GM23338 (cell line): ENCODE data around the gene ERC2. TPM values are rescaled to one million over a fixed set of nuclear protein-coding genes. Genes with fewer than 3 reads are reported as not detected.

Experiments
- ATAC-seq: fragments of 200-7000 bp; cut with Tn5 transposase; 3 replicates; pipeline ENCODE4 v1.9.1; 2020
- DNase-seq: peaks from one replicate; pipeline ENCODE4 v3.0.0-alpha.2; 2015; ENCODE audit warnings: low spot score
- H2AFZ ChIP-seq: fragments of 200-600 bp; sonication (generic); 2 replicates; pipeline ENCODE4 v1.8.0; 2016; ENCODE audit warnings: antibody characterized with exemption, mild to moderate bottlenecking, moderate library complexity
- H3F3A ChIP-seq: fragments of 200-600 bp; sonication (generic); replicated peaks from 2 replicates; pipeline ENCODE4 v1.8.0; 2017; ENCODE audit warnings: antibody characterized with exemption, mixed run types, low read depth
- H3K27ac ChIP-seq: fragments of 200-600 bp; sonication (generic); 2 replicates; pipeline ENCODE4 v1.6.1; 2016; ENCODE audit warnings: low read depth
- H3K27me3 ChIP-seq: fragments of 200-600 bp; sonication (generic); 2 replicates; pipeline ENCODE4 v1.8.0; 2016; ENCODE audit warnings: mild to moderate bottlenecking, mixed run types, moderate library complexity; ENCODE audit not compliant: insufficient read depth
- H3K36me3 ChIP-seq: fragments of 200-600 bp; sonication (generic); 2 replicates; pipeline ENCODE4 v1.8.0; 2016; ENCODE audit warnings: mild to moderate bottlenecking; ENCODE audit not compliant: insufficient read depth
- H3K4me1 ChIP-seq: fragments of 200-600 bp; sonication (generic); 2 replicates; pipeline ENCODE4 v1.8.0; 2016; ENCODE audit warnings: mild to moderate bottlenecking, moderate library complexity; ENCODE audit not compliant: insufficient read depth
- H3K4me2 ChIP-seq: fragments of 200-600 bp; sonication (generic); 2 replicates; pipeline ENCODE4 v1.7.1; 2017; ENCODE audit warnings: mixed run types
- H3K4me3 ChIP-seq: fragments of 200-600 bp; sonication (generic); 2 replicates; pipeline ENCODE4 v1.6.1; 2016; ENCODE audit warnings: mixed run types
- H3K79me2 ChIP-seq: fragments of 200-600 bp; sonication (generic); replicated peaks from 2 replicates; pipeline ENCODE4 v1.8.0; 2017; ENCODE audit warnings: mild to moderate bottlenecking; ENCODE audit not compliant: insufficient read depth
- H3K9me2 ChIP-seq: fragments of 200-600 bp; sonication (generic); 2 replicates; pipeline ENCODE4 v1.8.0; 2017; ENCODE audit not compliant: insufficient read depth
- H4K20me1 ChIP-seq: fragments of 200-600 bp; sonication (generic); replicated peaks from 2 replicates; pipeline ENCODE4 v1.8.0; 2017; ENCODE audit warnings: mild to moderate bottlenecking; ENCODE audit not compliant: insufficient read depth
- H3K27ac Mint-ChIP-seq: 2 replicates; pipeline ENCODE4 v1.8.0; 2020; ENCODE audit warnings: inconsistent platforms, mild to moderate bottlenecking, moderate library complexity, mixed read lengths
- H3K27me3 Mint-ChIP-seq: 3 replicates; pipeline ENCODE4 v1.8.0; 2022; ENCODE audit warnings: low read depth, mild to moderate bottlenecking, moderate library complexity, mixed read lengths, inconsistent platforms; ENCODE audit not compliant: insufficient read depth, poor library complexity
- H3K36me3 Mint-ChIP-seq: 3 replicates; pipeline ENCODE4 v1.8.0; 2021; ENCODE audit warnings: low read depth, mild to moderate bottlenecking, inconsistent platforms, moderate library complexity, mixed read lengths
- H3K4me1 Mint-ChIP-seq: 3 replicates; pipeline ENCODE4 v1.8.0; 2020; ENCODE audit warnings: mild to moderate bottlenecking, inconsistent platforms, mixed read lengths
- H3K4me3 Mint-ChIP-seq: 3 replicates; pipeline ENCODE4 v1.8.0; 2021; ENCODE audit warnings: moderate library complexity, mild to moderate bottlenecking, inconsistent platforms, mixed read lengths
- H3K9me3 Mint-ChIP-seq: 3 replicates; pipeline ENCODE4 v1.8.0; 2020; ENCODE audit warnings: moderate library complexity, mild to moderate bottlenecking, inconsistent platforms, mixed read lengths
- CTCF ChIP-seq, 2 experiments: fragments of 200-600 bp in 1 of 2; sonication (generic) in 1 of 2; conservative IDR thresholded peaks; 2 replicates each; pipeline versions ENCODE4 v1.5.1 to v1.6.1; 2016 to 2017; ENCODE audit warnings: antibody characterized with exemption in 2 of 2, low read depth in 2 of 2, mild to moderate bottlenecking in 2 of 2, moderate library complexity in 1 of 2
- ETS1 ChIP-seq: IDR thresholded peaks from 2 replicates; pipeline ENCODE4 v1.6.1; 2016; ENCODE audit warnings: antibody characterized with exemption
- NANOG ChIP-seq: IDR thresholded peaks from 2 replicates; pipeline ENCODE4 v1.6.1; 2016; ENCODE audit warnings: antibody characterized with exemption, borderline replicate concordance
- STAT1 ChIP-seq: IDR thresholded peaks from one replicate; pipeline ENCODE4 v1.6.1; 2016; ENCODE audit warnings: antibody characterized with exemption; ENCODE audit not compliant: unreplicated experiment
- ZNF462 ChIP-seq: fragments of 250-450 bp; sonication (Bioruptor Pico); IDR thresholded peaks from 2 replicates; pipeline ENCODE4 v1.5.0; 2020; ENCODE audit warnings: mild to moderate bottlenecking, moderate library complexity
- polyA plus RNA-seq: library from polyadenylated mRNA; unstranded; fragments of >200 nt; fragmentation: Nextera tagmentation; extraction: Ambion mirVana; gene quantifications from 2 replicates; pipeline ENCODE4 v1.2.1, GENCODE V29; 2016
- total RNA-seq: library from RNA; depleted of rRNA; stranded (reverse); fragments of >200 nt; shearing (Covaris generic); gene quantifications from 2 replicates; pipeline ENCODE4 v1.2.3, GENCODE V29; 2014

ERC2 gene
- total and polyA plus RNA-seq, 2 experiments from 2014 or later, result 11.8 to 13.7 TPM

- TF ChIP-seq ETS1 (no peak), CTCF (conservative IDR thresholded peaks at IDR 0.05; ENCODE audit: low read depth in 2 of 2) (no peak), NANOG (no peak)
These were observed 177.9 kb downstream of the ERC2 start (continued) for GRCh38 chr3:56290374-56290773.

- TF ChIP-seq STAT1, result no peak
- TF ChIP-seq NANOG, result peak; percentile 84
- 0 out of 2 replicates have a peak, but pooled peaks have one; percentile 43 for TF ChIP-seq ZNF462 (CRISPR knock-in tag)
- Histone ChIP-seq H3K4me2 (peak overlapping the region; percentile 25), H3F3A (no peaks in the 10 kb centered on the region), H3K9me2 (peaks cover 19% of the 10 kb centered on the region), H2AFZ (no peak overlapping the region), H3K4me3 (no peak overlapping the region), H3K79me2 (no peaks in the 10 kb centered on the region), H3K27ac (peak overlapping the region; percentile 74; the same call in 1 of the 2 replicates), H3K4me1 (peaks cover 51% of the 10 kb centered on the region), H3K36me3 (no peaks in the 10 kb centered on the region), H4K20me1 (no peaks in the 10 kb centered on the region), H3K27me3 (no peaks in the 10 kb centered on the region)
- peak overlapping the region; percentile 21; the same call in 2 of the 3 replicates for H3K4me3 Mint-ChIP-seq
- ATAC-seq (peak; percentile 79), DNase-seq (peak; percentile 46)
- peaks cover 72% of the 10 kb centered on the region for H3K4me1 Mint-ChIP-seq
- no peaks in the 10 kb centered on the region for H3K9me3 Mint-ChIP-seq
- H3K36me3 Mint-ChIP-seq, result peaks cover 4% of the 10 kb centered on the region; the same call in 2 of the 3 replicates
- peaks cover 2% of the 10 kb centered on the region for H3K27me3 Mint-ChIP-seq
- no peak overlapping the region for H3K27ac Mint-ChIP-seq
These were observed 180.0 kb downstream of the ERC2 start for GRCh38 chr3:56288258-56288657.
